Measurements from ENCODE around the gene PPP1R15A. TPM values are rescaled to one million over a fixed set of nuclear protein-coding genes. Genes with fewer than 3 reads are reported as not detected.
"Not testable (repeated sequence)": the region's sequence is repeated elsewhere in the genome, so short reads cannot be mapped to it uniquely, and the experiment has no call there.

PPP1R15A gene
- total and polyA plus RNA-seq, 2 donors (not counting 1 experiment from before 2014, with no cell fraction given), result 46.3 to 166 TPM

DNA sequence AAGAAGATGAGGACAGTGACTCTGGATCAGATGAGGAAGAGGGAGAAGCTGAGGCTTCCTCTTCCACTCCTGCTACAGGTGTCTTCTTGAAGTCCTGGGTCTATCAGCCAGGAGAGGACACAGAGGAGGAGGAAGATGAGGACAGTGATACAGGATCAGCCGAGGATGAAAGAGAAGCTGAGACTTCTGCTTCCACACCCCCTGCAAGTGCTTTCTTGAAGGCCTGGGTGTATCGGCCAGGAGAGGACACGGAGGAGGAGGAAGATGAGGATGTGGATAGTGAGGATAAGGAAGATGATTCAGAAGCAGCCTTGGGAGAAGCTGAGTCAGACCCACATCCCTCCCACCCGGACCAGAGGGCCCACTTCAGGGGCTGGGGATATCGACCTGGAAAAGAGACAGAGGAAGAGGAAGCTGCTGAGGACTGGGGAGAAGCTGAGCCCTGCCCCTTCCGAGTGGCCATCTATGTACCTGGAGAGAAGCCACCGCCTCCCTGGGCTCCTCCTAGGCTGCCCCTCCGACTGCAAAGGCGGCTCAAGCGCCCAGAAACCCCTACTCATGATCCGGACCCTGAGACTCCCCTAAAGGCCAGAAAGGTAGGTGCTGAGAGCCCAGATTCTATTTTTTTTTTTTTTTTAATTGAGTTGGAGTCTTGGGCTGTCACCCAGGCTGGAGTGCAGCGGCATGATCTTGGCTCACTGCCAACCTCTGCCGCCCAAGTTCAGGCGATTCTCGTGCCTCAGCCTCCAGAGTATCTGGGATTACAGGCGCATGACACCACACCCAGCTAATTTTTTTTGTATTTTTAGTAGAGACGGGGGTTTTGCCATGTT lies 2.3 kb downstream of the PPP1R15A start:
- Histone ChIP-seq H3K27ac (ENCODE audit: insufficient read depth, low read length) (peak overlapping the region; percentile 100), H3K79me2 (ENCODE audit: control insufficient read depth, insufficient read depth, low read length) (peaks cover 44% of the 10 kb centered on the region), H3K9ac (ENCODE audit: insufficient read depth, low read length) (peak overlapping the region; percentile 100), H3K27me3 (ENCODE audit: control insufficient read depth, insufficient read depth, low read length) (no peaks in the 10 kb centered on the region), H4K20me1 (ENCODE audit: control insufficient read depth, extremely low read depth, insufficient read depth, low read length) (no peaks in the 10 kb centered on the region), H2AFZ (ENCODE audit: low read length) (no peak overlapping the region), H3K4me1 (ENCODE audit: control insufficient read depth, extremely low read depth, insufficient read depth, low read length) (peaks cover 3% of the 10 kb centered on the region), H3K36me3 (ENCODE audit: control insufficient read depth, insufficient read depth, low read length) (peaks cover 22% of the 10 kb centered on the region), H3K4me3 (replicated peaks in 1 of 4; ENCODE audit: control extremely low read depth in 1 of 4, insufficient read depth in 1 of 4, low read depth in 3 of 4, low read length in 4 of 4) (peak overlapping the region; percentile 78 to 99 (median 98)), H3K4me2 (ENCODE audit: extremely low read depth, insufficient read depth, low read length) (peak overlapping the region; percentile 94), H3K9me3 (ENCODE audit: control insufficient read depth, insufficient read depth, low read depth, low read length) (no peaks in the 10 kb centered on the region)
- DNase-seq (ENCODE audit: low read depth in 2 of 2), result peak in 1 of 2 donors; percentile 76
- no peak for TF ChIP-seq EZH2 (IDR thresholded peaks at IDR 0.05; ENCODE audit: low read length, missing control alignments)
- TF ChIP-seq, protein P1, sequence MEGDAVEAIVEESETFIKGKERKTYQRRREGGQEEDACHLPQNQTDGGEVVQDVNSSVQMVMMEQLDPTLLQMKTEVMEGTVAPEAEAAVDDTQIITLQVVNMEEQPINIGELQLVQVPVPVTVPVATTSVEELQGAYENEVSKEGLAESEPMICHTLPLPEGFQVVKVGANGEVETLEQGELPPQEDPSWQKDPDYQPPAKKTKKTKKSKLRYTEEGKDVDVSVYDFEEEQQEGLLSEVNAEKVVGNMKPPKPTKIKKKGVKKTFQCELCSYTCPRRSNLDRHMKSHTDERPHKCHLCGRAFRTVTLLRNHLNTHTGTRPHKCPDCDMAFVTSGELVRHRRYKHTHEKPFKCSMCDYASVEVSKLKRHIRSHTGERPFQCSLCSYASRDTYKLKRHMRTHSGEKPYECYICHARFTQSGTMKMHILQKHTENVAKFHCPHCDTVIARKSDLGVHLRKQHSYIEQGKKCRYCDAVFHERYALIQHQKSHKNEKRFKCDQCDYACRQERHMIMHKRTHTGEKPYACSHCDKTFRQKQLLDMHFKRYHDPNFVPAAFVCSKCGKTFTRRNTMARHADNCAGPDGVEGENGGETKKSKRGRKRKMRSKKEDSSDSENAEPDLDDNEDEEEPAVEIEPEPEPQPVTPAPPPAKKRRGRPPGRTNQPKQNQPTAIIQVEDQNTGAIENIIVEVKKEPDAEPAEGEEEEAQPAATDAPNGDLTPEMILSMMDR (conservative IDR thresholded peaks at IDR 0.05 in 1 of 2, IDR thresholded peaks at IDR 0.05 in 1 of 2; ENCODE audit: low read depth in 1 of 2, low read length in 2 of 2), result no peak

DNA sequence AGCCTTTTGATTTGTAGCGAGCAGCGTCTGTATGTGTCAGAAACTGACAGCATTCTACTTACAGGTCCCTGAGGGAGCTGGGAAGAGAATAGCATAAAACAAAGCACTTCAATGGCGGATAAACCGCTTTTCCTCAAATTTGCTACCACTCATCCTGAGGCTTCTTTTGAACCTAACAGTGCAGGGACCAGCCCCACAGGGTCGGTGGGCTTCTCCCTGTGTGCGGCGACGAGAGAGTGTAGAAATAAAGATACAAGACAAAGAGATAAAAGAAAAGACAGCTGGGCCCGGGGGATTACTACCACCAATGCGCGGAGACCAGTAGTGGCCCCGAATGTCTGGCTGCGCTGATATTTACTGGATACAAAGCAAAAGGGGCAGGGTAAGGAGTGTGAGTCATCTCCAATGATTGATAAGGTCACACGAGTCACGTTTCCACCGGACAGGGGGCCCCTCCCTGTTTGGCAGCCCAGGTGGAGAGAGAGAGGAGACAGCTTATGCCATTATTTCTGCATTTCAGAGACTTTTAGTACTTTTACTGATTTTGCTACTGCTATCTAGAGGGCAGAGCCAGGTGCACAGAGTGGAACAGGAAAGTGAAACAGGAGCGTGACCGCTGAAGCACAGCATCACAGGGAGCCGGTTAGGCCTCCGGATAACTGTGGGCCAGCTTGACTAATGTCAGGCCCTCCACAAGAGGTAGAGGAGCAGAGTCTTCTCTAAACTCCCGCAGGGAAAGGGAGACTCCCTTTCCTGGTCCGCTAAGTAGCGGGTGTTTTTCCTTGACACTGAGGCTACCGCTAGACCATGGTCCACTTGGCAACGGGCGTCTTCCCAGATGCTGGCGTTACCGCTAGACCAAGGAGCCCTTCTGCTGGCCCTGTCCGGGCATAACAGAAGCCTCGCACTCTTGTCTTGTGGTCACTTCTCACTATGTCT lies 4.1 kb downstream of the PPP1R15A start:
- H2AFZ ChIP-seq (ENCODE audit: low read length); H3K9me3 ChIP-seq (ENCODE audit: control insufficient read depth, insufficient read depth, low read depth, low read length); H3K27me3 ChIP-seq (ENCODE audit: control insufficient read depth, insufficient read depth, low read length); H3K4me1 ChIP-seq (ENCODE audit: control insufficient read depth, extremely low read depth, insufficient read depth, low read length); DNase-seq (ENCODE audit: low read depth in 2 of 2); H4K20me1 ChIP-seq (ENCODE audit: control insufficient read depth, extremely low read depth, insufficient read depth, low read length): not testable (repeated sequence)
- Histone ChIP-seq H3K9ac (ENCODE audit: insufficient read depth, low read length) (peak overlapping the region; percentile 100), H3K4me3 (replicated peaks in 1 of 4; ENCODE audit: control extremely low read depth in 1 of 4, insufficient read depth in 1 of 4, low read depth in 3 of 4, low read length in 4 of 4) (peak overlapping the region; percentile 78 to 99 (median 98)), H3K27ac (ENCODE audit: insufficient read depth, low read length) (peak overlapping the region; percentile 100), H3K4me2 (ENCODE audit: extremely low read depth, insufficient read depth, low read length) (peak overlapping the region; percentile 99), H3K36me3 (ENCODE audit: control insufficient read depth, insufficient read depth, low read length) (peaks cover 22% of the 10 kb centered on the region), H3K79me2 (ENCODE audit: control insufficient read depth, insufficient read depth, low read length) (peaks cover 44% of the 10 kb centered on the region)

DNA sequence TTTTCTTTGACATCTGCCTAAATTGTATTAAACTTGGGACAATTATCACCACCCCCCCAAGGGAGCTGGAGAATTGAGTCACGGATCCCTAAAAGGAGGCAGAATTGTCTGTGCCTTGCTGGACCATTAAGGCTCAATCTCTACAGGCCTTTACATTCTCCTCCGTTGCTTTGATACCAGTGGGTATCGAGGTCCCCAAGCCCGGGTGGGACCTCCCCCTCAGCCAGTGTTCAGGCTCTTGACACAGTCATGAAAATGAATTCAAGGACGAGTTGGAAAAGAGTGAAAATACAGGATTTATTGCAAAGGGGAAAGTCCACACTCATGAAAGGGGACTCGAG lies 5.6 kb downstream of the PPP1R15A start:
- no peak overlapping the region for H2AFZ ChIP-seq (ENCODE audit: low read length)
- H3K4me3 ChIP-seq (replicated peaks in 1 of 4; ENCODE audit: control extremely low read depth in 1 of 4, insufficient read depth in 1 of 4, low read depth in 3 of 4, low read length in 4 of 4), result no peak overlapping the region
- H3K27me3 ChIP-seq (ENCODE audit: control insufficient read depth, insufficient read depth, low read length), result no peaks in the 10 kb centered on the region
- H4K20me1 ChIP-seq (ENCODE audit: control insufficient read depth, extremely low read depth, insufficient read depth, low read length), result no peaks in the 10 kb centered on the region
- H3K27ac ChIP-seq (ENCODE audit: insufficient read depth, low read length), result peak overlapping the region; percentile 1
- DNase-seq (ENCODE audit: low read depth in 2 of 2), result no peak
- TF ChIP-seq, protein P1 (conservative IDR thresholded peaks at IDR 0.05 in 1 of 2, IDR thresholded peaks at IDR 0.05 in 1 of 2; ENCODE audit: low read depth in 1 of 2, low read length in 2 of 2), result no peak
- no peak for TF ChIP-seq EZH2 (IDR thresholded peaks at IDR 0.05; ENCODE audit: low read length, missing control alignments)
- H3K9ac ChIP-seq (ENCODE audit: insufficient read depth, low read length), result no peak overlapping the region
- peaks cover 3% of the 10 kb centered on the region for H3K4me1 ChIP-seq (ENCODE audit: control insufficient read depth, extremely low read depth, insufficient read depth, low read length)
- no peaks in the 10 kb centered on the region for H3K9me3 ChIP-seq (ENCODE audit: control insufficient read depth, insufficient read depth, low read depth, low read length)
- H3K4me2 ChIP-seq (ENCODE audit: extremely low read depth, insufficient read depth, low read length), result no peak overlapping the region
- peaks cover 39% of the 10 kb centered on the region for H3K79me2 ChIP-seq (ENCODE audit: control insufficient read depth, insufficient read depth, low read length)
- peaks cover 22% of the 10 kb centered on the region for H3K36me3 ChIP-seq (ENCODE audit: control insufficient read depth, insufficient read depth, low read length)

Data from fibroblast of lung (primary cell).